Astrocyte (in vitro differentiated cells and primary cell): ENCODE results near the gene GPR158. TPM values are rescaled to one million over a fixed set of nuclear protein-coding genes. Genes with fewer than 3 reads are reported as not detected.

Source experiments
- DNase-seq: peaks from one replicate; pipeline ENCODE4 v3.0.0-alpha.2; 2010; ENCODE audit warnings: low read depth
- FAIRE-seq: peaks from 2 replicates; lab custom pipeline; 2011; peaks lifted over from hg19 to GRCh38; lab: Jason Lieb, UNC
- H2AFZ ChIP-seq: 2 replicates; pipeline ENCODE4 v1.6.0; 2012; ENCODE audit warnings: low read depth, low read length, inconsistent platforms
- H3K27ac ChIP-seq: 2 replicates; pipeline ENCODE4 v1.5.1; 2011; ENCODE audit warnings: low read depth, low read length, inconsistent platforms
- H3K27me3 ChIP-seq: 2 replicates; pipeline ENCODE4 v1.6.0; 2011; ENCODE audit warnings: low read length, inconsistent platforms; ENCODE audit not compliant: insufficient read depth
- H3K36me3 ChIP-seq: 2 replicates; pipeline ENCODE4 v1.5.1; 2011; ENCODE audit warnings: low read length, inconsistent platforms; ENCODE audit not compliant: insufficient read depth
- H3K4me1 ChIP-seq: 2 replicates; pipeline ENCODE4 v1.5.1; 2011; ENCODE audit warnings: low read length, inconsistent platforms; ENCODE audit not compliant: insufficient read depth
- H3K4me2 ChIP-seq: 2 replicates; pipeline ENCODE4 v1.6.0; 2012; ENCODE audit warnings: low read length, inconsistent platforms
- H3K4me3 ChIP-seq: 2 replicates; pipeline ENCODE4 v1.5.1; 2011; ENCODE audit warnings: low read depth, mild to moderate bottlenecking, low read length, inconsistent platforms; ENCODE audit not compliant: insufficient read depth
- H3K79me2 ChIP-seq: 2 replicates; pipeline ENCODE4 v1.6.0; 2012; ENCODE audit warnings: mild to moderate bottlenecking, low read length, inconsistent platforms; ENCODE audit not compliant: insufficient read depth
- H3K9ac ChIP-seq: 2 replicates; pipeline ENCODE4 v1.6.0; 2012; ENCODE audit warnings: mild to moderate bottlenecking, low read length, inconsistent platforms
- H3K9me3 ChIP-seq: 2 replicates; pipeline ENCODE4 v1.5.1; 2012; ENCODE audit warnings: low read depth, mild to moderate bottlenecking, low read length, inconsistent platforms; ENCODE audit not compliant: insufficient read depth
- H4K20me1 ChIP-seq: 2 replicates; pipeline ENCODE4 v1.6.0; 2012; ENCODE audit warnings: low read length, inconsistent platforms; ENCODE audit not compliant: insufficient read depth
- H3K27ac Mint-ChIP-seq: one replicate; pipeline ENCODE4 v1.8.0; 2021; ENCODE audit warnings: mild to moderate bottlenecking, mixed read lengths; ENCODE audit not compliant: unreplicated experiment
- H3K27me3 Mint-ChIP-seq: one replicate; pipeline ENCODE4 v1.8.0; 2021; ENCODE audit warnings: low read depth, mixed read lengths; ENCODE audit not compliant: unreplicated experiment
- H3K36me3 Mint-ChIP-seq: one replicate; pipeline ENCODE4 v1.8.0; 2021; ENCODE audit warnings: low read depth, mixed read lengths; ENCODE audit not compliant: unreplicated experiment
- H3K4me1 Mint-ChIP-seq: one replicate; pipeline ENCODE4 v1.8.0; 2021; ENCODE audit warnings: low read depth, mixed read lengths; ENCODE audit not compliant: unreplicated experiment
- H3K4me3 Mint-ChIP-seq: one replicate; pipeline ENCODE4 v1.8.0; 2021; ENCODE audit warnings: mild to moderate bottlenecking, moderate library complexity, mixed read lengths; ENCODE audit not compliant: unreplicated experiment
- H3K9me3 Mint-ChIP-seq: one replicate; pipeline ENCODE4 v1.8.0; 2021; ENCODE audit warnings: mild to moderate bottlenecking, mixed read lengths; ENCODE audit not compliant: unreplicated experiment
- EZH2 ChIP-seq: IDR thresholded peaks from 2 replicates; pipeline ENCODE4 v1.6.1; 2012; ENCODE audit warnings: mild to moderate bottlenecking, low read length, inconsistent platforms; ENCODE audit not compliant: insufficient read depth
- total RNA-seq: library from RNA; stranded (reverse); gene quantifications from 2 replicates; pipeline ENCODE4 v1.2.1, GENCODE V29; 2021
- TF ChIP-seq, protein P1 (sequence below): IDR thresholded peaks from 2 replicates; pipeline ENCODE4 v1.5.1; 2011; ENCODE audit warnings: low read depth, mild to moderate bottlenecking, inconsistent platforms, low read length, moderate library complexity; ENCODE audit not compliant: insufficient read depth

The GPR158 gene
- total RNA-seq, 1 donor from 2014 or later = 0.27 TPM

DNA sequence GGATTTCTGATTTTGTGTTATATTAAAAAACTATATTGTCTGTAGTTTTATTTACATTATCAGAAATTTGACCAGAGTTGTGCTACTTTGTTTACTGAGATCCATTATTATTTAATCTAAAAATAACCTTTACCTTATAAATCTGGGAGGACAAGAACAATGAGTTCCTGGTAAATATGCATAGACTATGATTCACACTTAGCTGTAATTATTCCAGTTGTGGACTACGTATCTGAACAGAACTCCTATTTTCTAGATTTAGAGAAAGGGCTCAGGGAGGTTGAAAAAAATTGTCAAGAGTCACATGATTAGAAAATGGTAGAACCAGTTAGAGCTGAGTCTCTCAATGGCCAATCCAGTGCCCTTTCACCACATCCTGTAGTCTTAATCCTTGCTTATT lies 4.2 kb upstream of the GPR158 start:
- H3K79me2 ChIP-seq = no peaks in the 10 kb centered on the region
- Mint-ChIP-seq H3K27me3 (peaks cover 17% of the 10 kb centered on the region), H3K9me3 (no peaks in the 10 kb centered on the region), H3K36me3 (no peaks in the 10 kb centered on the region), H3K4me1 (no peaks in the 10 kb centered on the region), H3K4me3 (no peak overlapping the region), H3K27ac (no peak overlapping the region)
- H2AFZ ChIP-seq = no peak overlapping the region
- H3K27ac ChIP-seq = no peak overlapping the region
- no peak for FAIRE-seq
- no peak for DNase-seq
- no peaks in the 10 kb centered on the region for H3K36me3 ChIP-seq
- H3K4me2 ChIP-seq = no peak overlapping the region
- no peaks in the 10 kb centered on the region for H3K9me3 ChIP-seq
- no peak overlapping the region for H3K9ac ChIP-seq
- TF ChIP-seq EZH2 = no peak
- TF ChIP-seq, protein P1, sequence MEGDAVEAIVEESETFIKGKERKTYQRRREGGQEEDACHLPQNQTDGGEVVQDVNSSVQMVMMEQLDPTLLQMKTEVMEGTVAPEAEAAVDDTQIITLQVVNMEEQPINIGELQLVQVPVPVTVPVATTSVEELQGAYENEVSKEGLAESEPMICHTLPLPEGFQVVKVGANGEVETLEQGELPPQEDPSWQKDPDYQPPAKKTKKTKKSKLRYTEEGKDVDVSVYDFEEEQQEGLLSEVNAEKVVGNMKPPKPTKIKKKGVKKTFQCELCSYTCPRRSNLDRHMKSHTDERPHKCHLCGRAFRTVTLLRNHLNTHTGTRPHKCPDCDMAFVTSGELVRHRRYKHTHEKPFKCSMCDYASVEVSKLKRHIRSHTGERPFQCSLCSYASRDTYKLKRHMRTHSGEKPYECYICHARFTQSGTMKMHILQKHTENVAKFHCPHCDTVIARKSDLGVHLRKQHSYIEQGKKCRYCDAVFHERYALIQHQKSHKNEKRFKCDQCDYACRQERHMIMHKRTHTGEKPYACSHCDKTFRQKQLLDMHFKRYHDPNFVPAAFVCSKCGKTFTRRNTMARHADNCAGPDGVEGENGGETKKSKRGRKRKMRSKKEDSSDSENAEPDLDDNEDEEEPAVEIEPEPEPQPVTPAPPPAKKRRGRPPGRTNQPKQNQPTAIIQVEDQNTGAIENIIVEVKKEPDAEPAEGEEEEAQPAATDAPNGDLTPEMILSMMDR = no peak
- peaks cover 4% of the 10 kb centered on the region for H3K27me3 ChIP-seq
- H3K4me3 ChIP-seq = no peak overlapping the region
- H4K20me1 ChIP-seq = no peaks in the 10 kb centered on the region
- H3K4me1 ChIP-seq = peaks cover 5% of the 10 kb centered on the region

DNA sequence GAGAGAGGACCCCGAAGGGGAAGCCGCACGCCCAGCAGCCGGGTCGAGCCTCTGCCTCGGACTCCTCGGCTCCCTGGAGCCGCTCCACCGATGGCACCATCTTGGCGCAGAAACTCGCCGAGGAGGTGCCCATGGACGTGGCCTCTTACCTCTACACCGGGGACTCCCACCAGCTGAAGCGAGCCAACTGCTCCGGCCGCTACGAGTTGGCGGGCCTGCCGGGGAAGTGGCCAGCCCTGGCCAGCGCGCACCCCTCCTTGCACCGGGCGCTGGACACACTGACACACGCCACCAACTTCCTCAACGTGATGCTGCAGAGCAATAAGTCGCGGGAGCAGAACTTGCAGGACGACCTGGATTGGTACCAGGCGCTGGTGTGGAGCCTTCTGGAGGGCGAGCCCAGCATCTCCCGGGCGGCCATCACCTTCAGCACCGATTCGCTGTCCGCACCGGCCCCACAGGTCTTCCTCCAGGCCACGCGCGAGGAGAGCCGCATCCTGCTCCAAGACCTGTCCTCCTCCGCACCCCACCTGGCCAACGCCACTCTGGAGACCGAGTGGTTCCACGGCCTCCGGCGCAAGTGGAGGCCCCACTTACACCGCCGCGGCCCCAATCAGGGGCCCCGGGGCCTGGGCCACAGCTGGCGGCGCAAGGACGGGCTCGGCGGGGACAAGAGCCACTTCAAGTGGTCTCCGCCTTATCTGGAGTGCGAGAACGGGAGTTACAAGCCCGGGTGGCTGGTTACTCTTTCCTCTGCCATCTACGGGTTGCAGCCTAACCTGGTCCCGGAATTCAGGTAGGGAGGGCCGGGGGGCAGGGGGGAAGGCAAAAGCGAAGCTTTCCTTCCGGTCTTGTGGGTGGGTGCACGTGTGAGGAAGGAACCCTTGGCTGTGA lies 973 bp downstream of the GPR158 start:
- peak overlapping the region; percentile 68 for H2AFZ ChIP-seq

More for the DNA sequence above, 973 bp downstream of the GPR158 start:
- Histone ChIP-seq H3K9me3 (no peaks in the 10 kb centered on the region), H3K36me3 (no peaks in the 10 kb centered on the region), H3K27me3 (peaks cover 25% of the 10 kb centered on the region), H3K4me1 (peaks cover 11% of the 10 kb centered on the region), H3K27ac (no peak overlapping the region), H3K79me2 (no peaks in the 10 kb centered on the region), H3K4me2 (peak overlapping the region; percentile 93), H4K20me1 (no peaks in the 10 kb centered on the region), H3K9ac (no peak overlapping the region), H3K4me3 (peak overlapping the region; percentile 58)
- Mint-ChIP-seq H3K27me3 (peaks cover 26% of the 10 kb centered on the region), H3K27ac (no peak overlapping the region), H3K4me1 (no peaks in the 10 kb centered on the region), H3K9me3 (no peaks in the 10 kb centered on the region), H3K4me3 (peak overlapping the region; percentile 86), H3K36me3 (no peaks in the 10 kb centered on the region)
- TF ChIP-seq, protein P1 = no peak
- TF ChIP-seq EZH2 = peak; percentile 33
- DNase-seq (peak; percentile 6), FAIRE-seq (no peak)
